GM19372 (cell line): ENCODE data around the gene HDAC4.

Experiments
- ATAC-seq: cut with Tn5 transposase; IDR thresholded peaks from one replicate; pipeline ENCODE4 v1.9.1; 2021; ENCODE audit warnings: mild to moderate bottlenecking, low read depth, moderate library complexity; ENCODE audit not compliant: unreplicated experiment

The HDAC4 gene

DNA sequence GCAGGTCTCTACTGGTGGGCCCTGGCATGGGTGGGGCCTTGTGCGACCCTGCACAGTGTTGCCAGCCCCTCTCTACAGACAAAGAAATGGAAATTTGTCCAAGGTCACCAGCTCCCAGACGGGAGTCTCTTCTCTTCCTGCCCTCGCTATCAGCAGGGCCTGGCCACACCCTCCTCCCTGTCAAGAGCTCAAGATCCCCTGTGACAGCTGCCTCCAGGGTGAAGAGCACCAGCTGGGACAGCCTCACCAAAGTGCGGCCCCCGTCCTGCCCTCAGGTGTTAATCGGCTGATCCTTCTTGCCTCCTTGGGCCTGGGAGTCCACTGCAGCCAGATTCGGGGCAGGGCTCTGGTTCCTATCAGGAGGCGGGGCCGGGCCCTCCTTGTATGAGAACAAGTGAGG, 293.9 kb downstream of the HDAC4 start:
- ATAC-seq: no peak

DNA sequence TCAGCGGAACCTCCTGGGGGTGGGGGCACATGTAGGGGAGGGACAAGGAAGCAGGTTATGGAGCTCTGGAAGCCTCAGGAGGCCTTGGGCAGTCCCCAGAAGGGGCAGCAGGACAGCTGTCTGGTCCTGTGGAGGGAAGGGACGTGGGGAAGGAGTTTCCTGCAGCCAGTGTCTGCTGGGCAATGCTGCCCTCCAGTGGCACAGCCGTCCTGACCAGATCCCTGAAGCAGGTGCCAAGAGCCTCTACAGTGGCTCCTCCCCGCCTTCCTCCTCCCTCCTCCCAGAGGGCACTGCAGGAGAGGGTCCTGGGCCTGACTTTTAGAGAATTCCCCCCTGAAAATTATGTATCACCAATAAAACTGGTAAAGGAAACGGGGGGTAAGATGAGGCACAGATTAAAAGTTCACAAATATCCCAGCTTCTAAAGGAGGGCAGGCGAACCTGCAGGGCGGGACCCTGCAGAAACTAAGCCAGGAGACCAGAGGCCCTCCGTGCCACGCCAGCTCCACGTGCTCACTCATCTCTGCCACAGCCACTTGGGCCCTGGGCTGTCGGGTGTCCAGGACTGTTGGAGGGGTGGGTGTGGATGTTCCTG, 294.4 kb downstream of the HDAC4 start:
- ATAC-seq: no peak

GRCh38 chr2:239105234-239105633, 295.6 kb downstream of the HDAC4 start:
- no peak for ATAC-seq

GRCh38 chr2:239104800-239105199, 296.0 kb downstream of the HDAC4 start:
- no peak for ATAC-seq

DNA sequence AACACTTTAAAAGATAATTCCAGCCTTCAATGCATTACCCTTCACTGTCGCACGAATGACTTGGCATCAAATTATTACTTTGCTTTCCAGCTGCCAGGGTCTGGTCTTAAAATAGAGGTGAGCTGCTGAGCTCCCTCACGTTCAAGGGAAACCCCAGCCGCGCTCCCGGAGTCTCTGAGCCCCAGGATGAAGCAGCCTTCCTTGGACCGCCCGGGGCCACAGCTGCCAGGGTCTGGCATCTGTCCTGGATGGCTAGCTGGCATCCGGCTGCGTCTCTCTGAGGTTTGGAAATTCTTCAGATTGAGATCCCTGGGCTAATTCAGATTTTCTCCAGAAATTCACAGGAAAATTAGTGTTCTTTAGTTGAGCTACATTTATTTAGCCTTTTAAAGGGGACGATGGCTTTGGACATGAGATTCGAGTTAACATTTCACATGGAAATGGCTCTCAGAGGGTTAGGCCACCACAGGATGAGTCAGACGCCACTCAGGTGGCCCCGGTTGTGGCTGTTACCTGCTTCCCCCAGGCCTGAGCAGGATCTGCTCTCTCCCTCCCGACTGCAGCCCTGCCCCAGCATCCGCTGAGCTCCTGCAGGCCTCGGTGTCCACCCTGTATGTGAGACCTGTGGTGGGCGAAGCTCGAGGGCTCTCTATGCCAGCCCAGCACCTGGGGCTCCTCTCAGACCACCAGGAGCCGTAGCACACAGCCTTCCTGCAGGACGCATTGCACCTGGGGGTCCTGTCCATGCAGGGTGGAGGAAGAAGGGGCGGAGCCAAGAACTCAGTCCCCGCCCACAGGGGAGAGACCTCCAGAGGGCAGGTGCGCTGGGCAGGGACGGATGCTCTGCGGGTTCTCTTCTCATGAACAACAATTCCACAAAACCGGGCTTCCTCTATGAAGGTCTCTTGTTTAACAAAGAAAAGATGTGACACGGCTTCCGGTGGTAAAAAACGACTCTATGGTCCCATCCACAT, 297.4 kb downstream of the HDAC4 start:
- no peak for ATAC-seq

DNA sequence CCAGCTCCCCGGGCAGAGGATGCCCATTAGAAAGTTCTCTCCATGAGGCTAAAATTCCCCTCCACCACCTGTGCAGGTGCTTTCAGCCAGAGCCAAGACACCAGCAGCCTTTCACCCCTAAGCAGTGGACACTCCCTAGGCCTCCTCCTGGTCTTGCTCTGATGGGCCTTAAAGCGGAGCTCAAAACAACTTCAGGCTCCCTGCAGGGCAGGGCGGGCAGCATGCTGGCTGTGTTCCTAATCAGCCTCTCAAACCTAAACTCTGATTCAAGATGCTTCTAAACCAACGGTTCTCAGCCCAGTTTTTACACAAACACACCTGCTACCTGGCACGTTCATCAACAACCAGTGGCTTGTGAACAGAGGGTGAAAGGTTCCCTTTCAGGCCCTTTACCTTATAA, 298.6 kb downstream of the HDAC4 start:
- ATAC-seq: no peak

GRCh38 chr2:239101807-239102206, 299.0 kb downstream of the HDAC4 start:
- no peak for ATAC-seq

DNA sequence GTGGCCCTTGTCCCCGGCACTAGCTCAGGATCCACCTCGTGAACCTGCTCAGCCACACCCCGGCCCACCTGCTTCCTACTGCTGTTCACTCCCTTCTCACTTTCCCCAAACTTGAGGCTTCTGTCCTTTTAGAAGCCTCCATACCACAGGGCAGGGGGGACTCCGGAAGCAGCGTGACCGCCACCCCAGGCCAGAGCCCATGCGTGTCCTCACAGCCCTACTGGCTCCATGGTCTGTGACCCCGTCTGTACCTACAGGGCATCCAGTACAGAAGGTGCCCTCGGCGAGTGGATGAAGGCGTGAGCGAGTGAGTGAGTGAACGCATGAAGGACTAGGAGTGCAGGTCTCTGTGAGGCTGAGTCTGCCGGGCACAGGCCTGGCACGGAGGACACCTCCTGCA, 299.7 kb downstream of the HDAC4 start:
- ATAC-seq: no peak

- no peak for ATAC-seq
Measured at GRCh38 chr2:239099474-239099873, 301.3 kb downstream of the HDAC4 start.

DNA sequence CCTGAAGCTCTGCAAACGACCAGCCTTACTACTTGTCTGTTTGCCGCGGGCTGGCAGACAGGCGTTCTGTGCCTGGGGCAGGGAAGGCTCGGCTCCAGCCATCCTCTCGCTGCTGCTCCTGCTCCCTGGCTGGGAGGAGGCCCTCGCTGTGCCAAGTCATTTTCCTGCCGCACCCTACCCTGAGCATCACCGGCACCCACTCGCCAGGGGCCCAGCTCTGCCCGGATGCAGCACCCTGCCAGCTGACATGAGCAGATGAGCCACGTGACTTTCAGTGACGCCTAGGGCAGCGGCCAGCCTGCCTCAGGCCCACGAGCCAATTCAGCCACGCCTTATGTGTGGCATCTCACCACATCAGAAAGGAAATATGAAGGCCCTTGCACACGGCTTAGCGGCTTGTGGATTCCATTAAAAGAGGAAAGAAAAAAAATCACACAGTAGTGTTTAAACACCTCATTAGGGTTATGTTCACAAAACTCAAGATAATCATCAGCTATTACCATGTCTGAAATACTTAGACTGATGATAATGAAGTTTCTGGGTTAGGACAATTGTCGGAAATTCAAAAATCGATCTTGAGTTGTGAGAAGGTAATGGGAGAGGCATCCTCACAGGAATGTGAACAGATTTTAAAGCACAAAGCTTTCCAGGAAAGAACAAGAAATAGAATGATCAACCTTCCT, 302.4 kb downstream of the HDAC4 start:
- ATAC-seq: no peak

DNA sequence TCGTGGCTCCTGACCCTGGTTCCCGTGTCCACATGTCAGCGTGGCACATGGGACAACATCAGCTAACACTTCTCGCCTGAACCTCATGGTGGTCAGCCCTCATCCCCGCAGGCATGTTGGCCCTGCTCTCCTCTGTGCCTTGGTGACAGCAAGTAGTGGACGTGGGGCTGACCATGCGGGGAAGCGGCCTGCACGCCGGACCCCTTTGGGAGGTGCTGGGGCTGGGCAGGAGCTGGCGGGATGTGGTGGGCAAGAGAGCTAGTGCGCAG, 303.5 kb downstream of the HDAC4 start:
- no peak for ATAC-seq

DNA sequence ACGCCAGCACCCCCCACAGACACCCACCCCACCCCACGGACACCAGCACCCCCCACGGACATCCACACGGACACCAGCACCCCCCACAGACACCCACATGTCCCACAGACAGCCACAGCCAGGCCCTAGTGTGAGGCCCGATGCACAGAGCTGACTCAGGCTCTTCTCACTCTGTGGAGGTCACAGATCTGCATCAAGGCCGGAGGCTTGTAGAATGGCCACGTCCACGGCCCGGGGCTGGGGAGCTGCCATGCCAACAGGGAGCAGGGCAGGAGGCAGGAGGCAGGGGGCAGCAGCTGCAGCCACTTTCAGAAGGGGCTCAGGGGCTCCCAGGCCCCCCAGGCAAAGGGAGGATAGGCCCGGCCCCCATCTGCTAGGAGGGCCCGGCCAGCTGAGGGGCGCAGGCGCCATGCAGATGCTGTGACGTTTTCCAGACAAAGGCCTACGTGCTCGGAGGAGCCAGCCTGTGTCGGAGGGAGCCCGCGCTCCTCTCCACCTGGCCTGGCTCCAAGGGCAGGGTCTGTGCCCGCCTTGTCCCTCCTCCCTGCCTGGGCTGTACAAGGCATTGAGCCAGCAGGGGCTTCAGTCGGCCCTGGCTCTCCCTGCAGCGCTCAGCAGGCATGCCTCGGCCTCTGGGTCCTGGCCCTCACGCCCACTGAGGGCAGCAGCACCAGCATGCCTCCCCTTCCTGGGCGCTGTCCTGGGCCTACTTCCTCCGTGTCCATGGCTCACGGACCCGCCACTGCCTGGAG, 304.0 kb downstream of the HDAC4 start:
- no peak for ATAC-seq

- no peak for ATAC-seq
Measured at GRCh38 chr2:239095460-239096081, 305.2 kb downstream of the HDAC4 start.

DNA sequence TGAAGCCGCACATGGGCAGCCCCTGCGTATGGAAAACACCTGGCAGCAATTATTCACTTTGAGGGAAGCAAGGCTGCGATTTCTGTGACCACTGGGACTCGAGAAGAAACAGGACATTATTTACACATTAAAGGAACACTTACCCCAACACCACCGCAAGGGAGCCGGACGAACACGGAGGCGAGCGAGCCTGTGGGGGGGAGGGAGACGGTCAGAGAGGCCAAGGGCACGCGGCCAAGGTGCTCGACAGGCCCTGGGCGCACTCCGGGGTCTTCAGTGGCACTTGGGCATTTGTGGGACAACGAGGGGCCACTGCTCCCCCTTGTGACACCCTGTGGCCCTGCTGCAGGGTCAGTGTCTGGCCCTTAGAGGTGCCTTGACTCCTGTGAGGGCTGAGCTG, 306.0 kb downstream of the HDAC4 start:
- no peak for ATAC-seq

GRCh38 chr2:239093952-239094351, 306.9 kb downstream of the HDAC4 start:
- no peak for ATAC-seq

- no peak for ATAC-seq
Measured at GRCh38 chr2:239093542-239093941, 307.3 kb downstream of the HDAC4 start.

- ATAC-seq: no peak
Measured at GRCh38 chr2:239092571-239093294, 308.1 kb downstream of the HDAC4 start.

DNA sequence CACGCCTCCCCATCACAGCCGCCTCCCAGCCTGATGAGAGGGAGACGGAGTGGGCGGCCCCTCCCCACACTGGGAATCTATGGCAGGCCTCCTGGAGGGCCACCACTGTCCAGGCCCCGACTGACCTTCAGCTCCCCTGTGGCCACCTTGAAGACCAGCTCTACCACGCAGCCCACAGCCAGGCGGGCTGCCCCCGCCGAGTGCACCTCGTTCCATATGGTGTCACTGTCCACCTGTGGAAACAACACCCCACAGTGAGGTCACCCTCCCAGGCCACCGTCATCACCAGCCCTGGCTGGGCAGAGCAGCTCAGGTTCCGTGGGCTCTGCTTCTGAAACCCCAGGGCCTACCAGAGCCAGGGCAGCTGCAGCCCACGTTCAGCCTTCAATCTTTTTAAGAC, 310.9 kb downstream of the HDAC4 start:
- no peak for ATAC-seq

DNA sequence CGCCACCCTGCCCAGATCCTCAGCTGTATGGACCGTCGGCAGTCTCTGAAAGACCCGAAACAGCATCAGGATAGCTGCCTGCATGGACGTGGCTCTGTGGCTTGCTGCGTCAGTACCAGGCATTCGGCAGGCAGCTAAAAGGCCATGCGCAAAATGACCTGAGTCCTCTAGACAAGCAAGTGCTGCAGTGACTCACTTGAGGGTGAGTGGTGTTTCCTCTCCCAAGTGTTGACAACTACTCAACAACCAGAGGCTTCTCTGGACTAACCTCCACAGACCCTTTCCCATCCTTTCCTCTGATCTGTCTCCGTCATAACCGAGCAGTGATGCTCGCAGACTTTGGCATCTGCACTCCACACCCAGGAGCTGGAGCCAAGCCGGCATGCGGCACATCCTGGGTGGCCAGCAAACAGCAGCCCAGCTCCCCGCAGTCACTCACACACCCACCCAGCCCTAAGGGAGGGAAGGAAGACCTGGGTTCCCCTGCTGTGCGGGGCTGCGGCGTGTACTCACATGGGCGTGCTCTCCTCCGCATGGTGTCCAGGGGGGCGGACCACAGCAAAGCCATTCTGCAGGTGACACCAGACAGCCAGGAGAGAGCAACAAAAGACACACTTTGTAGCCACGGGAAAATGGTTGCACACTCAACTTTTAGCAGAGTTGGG, 313.6 kb downstream of the HDAC4 start:
- ATAC-seq: no peak
